HepG2 (cell line): ENCODE measurements around the gene ANKRD35. TPM values are rescaled to one million over a fixed set of nuclear protein-coding genes. Genes with fewer than 3 reads are reported as not detected.
A peak's percentile ranks its signal among the peaks of the same experiment; 100 is the strongest.

Experiments
- CREM ChIP-seq, 2 experiments: sonication (generic) in 1 of 2; formaldehyde crosslinking in 1 of 2; IDR thresholded peaks; 2 replicates each; pipeline versions ENCODE4 v1.4.0 to v1.6.1; 2016 to 2020; ENCODE audit warnings: antibody characterized with exemption in 1 of 2, mild to moderate bottlenecking in 1 of 2, missing genetic modification reagents in 1 of 2
- MZF1 ChIP-seq: sonication (generic); formaldehyde crosslinking; IDR thresholded peaks from 2 replicates; pipeline ENCODE4 v1.8.1; 2023; ENCODE audit warnings: mild to moderate bottlenecking, missing genetic modification reagents, borderline replicate concordance
- PCBP1 ChIP-seq: fragments of 200-400 bp; formaldehyde crosslinking; IDR thresholded peaks from 2 replicates; pipeline ENCODE4 v1.6.1; 2017; ENCODE audit warnings: mild to moderate bottlenecking, low read depth, low read length, borderline replicate concordance
- PHF21A ChIP-seq: sonication (generic); formaldehyde crosslinking; IDR thresholded peaks from 2 replicates; pipeline ENCODE4 v1.5.0; 2020; ENCODE audit warnings: mild to moderate bottlenecking, missing genetic modification reagents
- RFX3 ChIP-seq: IDR thresholded peaks from 2 replicates; pipeline ENCODE4 v1.6.1; 2016; ENCODE audit warnings: missing biosample characterization, missing genetic modification reagents
- SAFB2 ChIP-seq: sonication (generic); formaldehyde crosslinking; IDR thresholded peaks from 2 replicates; pipeline ENCODE4 v1.5.1; 2020; ENCODE audit warnings: missing genetic modification reagents, low read depth, mild to moderate bottlenecking, borderline replicate concordance
- SRSF4 ChIP-seq: fragments of 200-400 bp; formaldehyde crosslinking; IDR thresholded peaks from one replicate; pipeline ENCODE4 v1.6.1; 2018; ENCODE audit warnings: mild to moderate bottlenecking, low read depth, low read length, moderate library complexity; ENCODE audit not compliant: poor library complexity, severe bottlenecking
- STAG1 ChIP-seq: sonication (generic); formaldehyde crosslinking; IDR thresholded peaks from 2 replicates; pipeline ENCODE4 v1.4.0; 2020; ENCODE audit warnings: missing genetic modification reagents
- TCF12 ChIP-seq, 2 experiments: fragments of 450-650 bp in 1 of 2; sonication (generic) in 1 of 2; formaldehyde crosslinking in 1 of 2; IDR thresholded peaks; 2 replicates each; pipeline versions ENCODE4 v1.6.1 to v1.8.0; 2017 to 2022; ENCODE audit warnings: antibody characterized with exemption in 1 of 2, mild to moderate bottlenecking in 1 of 2, missing genetic modification reagents in 1 of 2, moderate library complexity in 1 of 2
- TOPORS ChIP-seq: sonication (generic); formaldehyde crosslinking; IDR thresholded peaks from 2 replicates; pipeline ENCODE4 v1.8.0; 2023; ENCODE audit warnings: mild to moderate bottlenecking, missing genetic modification reagents
- ZFAT ChIP-seq: sonication (generic); formaldehyde crosslinking; conservative IDR thresholded peaks from 2 replicates; pipeline ENCODE4 v1.8.1; 2023; ENCODE audit warnings: missing genetic modification reagents, inconsistent platforms
- ZFP36 ChIP-seq: fragments of 150-350 bp; IDR thresholded peaks from 2 replicates; pipeline ENCODE4 v1.6.1; 2018; ENCODE audit warnings: borderline replicate concordance, low read length, low read depth; ENCODE audit not compliant: partially characterized antibody
- ZNF205 ChIP-seq: IDR thresholded peaks from 2 replicates; pipeline ENCODE4 v1.6.1; 2018; ENCODE audit warnings: missing biosample characterization, missing genetic modification reagents
- ZNF292 ChIP-seq: sonication (generic); formaldehyde crosslinking; IDR thresholded peaks from 2 replicates; pipeline ENCODE4 v1.8.1; 2022; ENCODE audit warnings: mild to moderate bottlenecking, low read depth, missing genetic modification reagents, borderline replicate concordance
- ZNF577 ChIP-seq: sonication (generic); formaldehyde crosslinking; IDR thresholded peaks from 2 replicates; pipeline ENCODE4 v1.4.0; 2020; ENCODE audit warnings: mild to moderate bottlenecking, low read depth, missing genetic modification reagents, borderline replicate concordance
- polyA plus RNA-seq, 8 experiments: library from polyadenylated mRNA; depleted of rRNA in 3 of 8; stranded (reverse) in 7 of 8; unstranded in 1 of 8; fragments of >200 nt; fragmentation: Illumina TruSeq in 4 of 8; extraction: Trizol in 4 of 8; gene quantifications; 2 replicates each; pipeline versions ENCODE4 v1.2.1 to v1.2.3, GENCODE V29; 2011 to 2016; ENCODE audit warnings: low read depth in 4 of 8, missing spikeins in 1 of 8, mixed read lengths in 1 of 8; ENCODE audit not compliant: insufficient read depth in 1 of 8
- total RNA-seq, 5 experiments: library from RNA; depleted of rRNA; stranded (reverse); fragments of >200 nt; fragmentation: Illumina TruSeq; extraction: Trizol; gene quantifications; 2 replicates each; pipeline ENCODE4 v1.2.3, GENCODE V29; 2016; ENCODE audit warnings: low read depth in 1 of 5
- TF ChIP-seq, protein P1 (sequence below): sonication (generic); formaldehyde crosslinking; conservative IDR thresholded peaks from 2 replicates; pipeline ENCODE4 v1.4.0; 2020; ENCODE audit warnings: mild to moderate bottlenecking, missing genetic modification reagents, moderate library complexity
- TF ChIP-seq, protein P2 (sequence below), 2 experiments: IDR thresholded peaks; 2 replicates each; pipeline ENCODE4 v1.6.1; 2011 to 2012; ENCODE audit warnings: low read length in 2 of 2, borderline replicate concordance in 1 of 2, low read depth in 1 of 2, mild to moderate bottlenecking in 1 of 2, moderate library complexity in 1 of 2
- TF ChIP-seq, protein P3 (sequence below): sonication (generic); formaldehyde crosslinking; IDR thresholded peaks from 2 replicates; pipeline ENCODE4 v1.4.0; 2020; ENCODE audit warnings: missing genetic modification reagents
- TF ChIP-seq, protein P4 (sequence below): sonication (generic); formaldehyde crosslinking; IDR thresholded peaks from 2 replicates; pipeline ENCODE4 v1.5.1; 2020; ENCODE audit warnings: missing genetic modification reagents, mild to moderate bottlenecking, borderline replicate concordance

ANKRD35 gene
- total and polyA plus RNA-seq, 2 of the 13 experiments (the other 11 are each of a cell fraction or from before 2014, with no cell fraction given): 0.02 TPM; not detected in 1

DNA sequence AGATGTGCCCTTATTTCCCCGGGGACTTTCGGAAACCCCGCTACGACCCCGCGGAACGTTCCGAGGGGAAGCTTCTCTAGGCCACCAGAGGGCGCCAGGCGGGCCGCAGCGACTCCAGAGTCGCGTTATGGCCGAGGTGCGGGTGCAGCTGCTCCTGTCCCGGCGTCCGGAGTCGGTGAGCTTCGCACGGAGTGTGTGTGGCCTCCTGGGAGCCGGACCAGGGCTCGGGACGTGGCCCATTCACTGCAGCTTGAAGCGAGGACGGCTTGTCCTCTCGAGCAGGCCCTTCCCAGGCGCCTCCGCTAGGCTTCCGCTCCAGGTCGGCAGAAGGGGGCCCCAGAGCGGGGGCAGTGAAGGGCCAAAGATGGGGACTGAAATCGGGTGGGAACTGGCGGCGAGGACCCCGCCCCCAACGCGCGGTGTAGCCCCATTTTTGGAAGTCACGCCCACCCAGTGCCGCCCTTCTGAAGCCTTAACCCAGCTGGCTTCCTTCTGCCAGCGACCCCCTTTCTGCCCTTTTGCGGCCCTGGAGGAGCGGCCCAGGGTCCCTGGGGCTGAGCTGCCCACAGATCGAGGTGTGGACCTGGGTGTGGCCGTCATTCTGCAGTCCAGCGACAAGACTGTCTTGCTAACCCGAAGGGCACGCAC, 40.0 kb downstream of the ANKRD35 start, which contains the start of gene NUDT17 (continued):
- TF ChIP-seq, protein P1, sequence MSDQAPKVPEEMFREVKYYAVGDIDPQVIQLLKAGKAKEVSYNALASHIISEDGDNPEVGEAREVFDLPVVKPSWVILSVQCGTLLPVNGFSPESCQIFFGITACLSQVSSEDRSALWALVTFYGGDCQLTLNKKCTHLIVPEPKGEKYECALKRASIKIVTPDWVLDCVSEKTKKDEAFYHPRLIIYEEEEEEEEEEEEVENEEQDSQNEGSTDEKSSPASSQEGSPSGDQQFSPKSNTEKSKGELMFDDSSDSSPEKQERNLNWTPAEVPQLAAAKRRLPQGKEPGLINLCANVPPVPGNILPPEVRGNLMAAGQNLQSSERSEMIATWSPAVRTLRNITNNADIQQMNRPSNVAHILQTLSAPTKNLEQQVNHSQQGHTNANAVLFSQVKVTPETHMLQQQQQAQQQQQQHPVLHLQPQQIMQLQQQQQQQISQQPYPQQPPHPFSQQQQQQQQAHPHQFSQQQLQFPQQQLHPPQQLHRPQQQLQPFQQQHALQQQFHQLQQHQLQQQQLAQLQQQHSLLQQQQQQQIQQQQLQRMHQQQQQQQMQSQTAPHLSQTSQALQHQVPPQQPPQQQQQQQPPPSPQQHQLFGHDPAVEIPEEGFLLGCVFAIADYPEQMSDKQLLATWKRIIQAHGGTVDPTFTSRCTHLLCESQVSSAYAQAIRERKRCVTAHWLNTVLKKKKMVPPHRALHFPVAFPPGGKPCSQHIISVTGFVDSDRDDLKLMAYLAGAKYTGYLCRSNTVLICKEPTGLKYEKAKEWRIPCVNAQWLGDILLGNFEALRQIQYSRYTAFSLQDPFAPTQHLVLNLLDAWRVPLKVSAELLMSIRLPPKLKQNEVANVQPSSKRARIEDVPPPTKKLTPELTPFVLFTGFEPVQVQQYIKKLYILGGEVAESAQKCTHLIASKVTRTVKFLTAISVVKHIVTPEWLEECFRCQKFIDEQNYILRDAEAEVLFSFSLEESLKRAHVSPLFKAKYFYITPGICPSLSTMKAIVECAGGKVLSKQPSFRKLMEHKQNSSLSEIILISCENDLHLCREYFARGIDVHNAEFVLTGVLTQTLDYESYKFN (CRISPR knock-in tag): no peak; the same call in 1 of the 2 replicates
- TF ChIP-seq, protein P2, sequence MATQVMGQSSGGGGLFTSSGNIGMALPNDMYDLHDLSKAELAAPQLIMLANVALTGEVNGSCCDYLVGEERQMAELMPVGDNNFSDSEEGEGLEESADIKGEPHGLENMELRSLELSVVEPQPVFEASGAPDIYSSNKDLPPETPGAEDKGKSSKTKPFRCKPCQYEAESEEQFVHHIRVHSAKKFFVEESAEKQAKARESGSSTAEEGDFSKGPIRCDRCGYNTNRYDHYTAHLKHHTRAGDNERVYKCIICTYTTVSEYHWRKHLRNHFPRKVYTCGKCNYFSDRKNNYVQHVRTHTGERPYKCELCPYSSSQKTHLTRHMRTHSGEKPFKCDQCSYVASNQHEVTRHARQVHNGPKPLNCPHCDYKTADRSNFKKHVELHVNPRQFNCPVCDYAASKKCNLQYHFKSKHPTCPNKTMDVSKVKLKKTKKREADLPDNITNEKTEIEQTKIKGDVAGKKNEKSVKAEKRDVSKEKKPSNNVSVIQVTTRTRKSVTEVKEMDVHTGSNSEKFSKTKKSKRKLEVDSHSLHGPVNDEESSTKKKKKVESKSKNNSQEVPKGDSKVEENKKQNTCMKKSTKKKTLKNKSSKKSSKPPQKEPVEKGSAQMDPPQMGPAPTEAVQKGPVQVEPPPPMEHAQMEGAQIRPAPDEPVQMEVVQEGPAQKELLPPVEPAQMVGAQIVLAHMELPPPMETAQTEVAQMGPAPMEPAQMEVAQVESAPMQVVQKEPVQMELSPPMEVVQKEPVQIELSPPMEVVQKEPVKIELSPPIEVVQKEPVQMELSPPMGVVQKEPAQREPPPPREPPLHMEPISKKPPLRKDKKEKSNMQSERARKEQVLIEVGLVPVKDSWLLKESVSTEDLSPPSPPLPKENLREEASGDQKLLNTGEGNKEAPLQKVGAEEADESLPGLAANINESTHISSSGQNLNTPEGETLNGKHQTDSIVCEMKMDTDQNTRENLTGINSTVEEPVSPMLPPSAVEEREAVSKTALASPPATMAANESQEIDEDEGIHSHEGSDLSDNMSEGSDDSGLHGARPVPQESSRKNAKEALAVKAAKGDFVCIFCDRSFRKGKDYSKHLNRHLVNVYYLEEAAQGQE (IDR thresholded peaks at IDR 0.05; ENCODE audit: borderline replicate concordance in 1 of 2, low read depth in 1 of 2, low read length in 2 of 2): no peak
- TF ChIP-seq TCF12 (IDR thresholded peaks at IDR 0.05) (no peak), TCF12 (CRISPR knock-in tag; IDR thresholded peaks at IDR 0.05) (0 out of 2 replicates have a peak, but pooled peaks have one; percentile 66), PHF21A (no peak), ZFP36 (no peak), ZNF292 (CRISPR knock-in tag) (peak; percentile 56; the same call in 1 of the 2 replicates), SRSF4 (no peak), TOPORS (no peak), ZNF577 (CRISPR knock-in tag) (no peak), RFX3 (CRISPR knock-in tag) (no peak), ZFAT (CRISPR knock-in tag) (no peak), SAFB2 (CRISPR knock-in tag) (no peak; the same call in 1 of the 2 replicates), STAG1 (CRISPR knock-in tag) (peak; percentile 58), ZNF205 (CRISPR knock-in tag) (no peak), MZF1 (CRISPR knock-in tag) (no peak), PCBP1 (0 out of 2 replicates have a peak, but pooled peaks have one; percentile 45), CREM (IDR thresholded peaks at IDR 0.05) (no peak), CREM (CRISPR knock-in tag; IDR thresholded peaks at IDR 0.05) (no peak)
- TF ChIP-seq, protein P3, sequence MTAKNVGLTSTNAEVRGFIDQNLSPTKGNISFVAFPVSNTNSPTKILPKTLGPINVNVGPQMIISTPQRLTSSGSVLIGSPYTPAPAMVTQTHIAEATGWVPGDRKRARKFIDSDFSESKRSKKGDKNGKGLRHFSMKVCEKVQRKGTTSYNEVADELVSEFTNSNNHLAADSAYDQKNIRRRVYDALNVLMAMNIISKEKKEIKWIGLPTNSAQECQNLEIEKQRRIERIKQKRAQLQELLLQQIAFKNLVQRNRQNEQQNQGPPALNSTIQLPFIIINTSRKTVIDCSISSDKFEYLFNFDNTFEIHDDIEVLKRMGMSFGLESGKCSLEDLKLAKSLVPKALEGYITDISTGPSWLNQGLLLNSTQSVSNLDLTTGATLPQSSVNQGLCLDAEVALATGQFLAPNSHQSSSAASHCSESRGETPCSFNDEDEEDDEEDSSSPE (CRISPR knock-in tag): peak; percentile 50
- TF ChIP-seq, protein P4, sequence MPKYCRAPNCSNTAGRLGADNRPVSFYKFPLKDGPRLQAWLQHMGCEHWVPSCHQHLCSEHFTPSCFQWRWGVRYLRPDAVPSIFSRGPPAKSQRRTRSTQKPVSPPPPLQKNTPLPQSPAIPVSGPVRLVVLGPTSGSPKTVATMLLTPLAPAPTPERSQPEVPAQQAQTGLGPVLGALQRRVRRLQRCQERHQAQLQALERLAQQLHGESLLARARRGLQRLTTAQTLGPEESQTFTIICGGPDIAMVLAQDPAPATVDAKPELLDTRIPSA: no peak
